ENCODE results near the gene SDK2.

DNA sequence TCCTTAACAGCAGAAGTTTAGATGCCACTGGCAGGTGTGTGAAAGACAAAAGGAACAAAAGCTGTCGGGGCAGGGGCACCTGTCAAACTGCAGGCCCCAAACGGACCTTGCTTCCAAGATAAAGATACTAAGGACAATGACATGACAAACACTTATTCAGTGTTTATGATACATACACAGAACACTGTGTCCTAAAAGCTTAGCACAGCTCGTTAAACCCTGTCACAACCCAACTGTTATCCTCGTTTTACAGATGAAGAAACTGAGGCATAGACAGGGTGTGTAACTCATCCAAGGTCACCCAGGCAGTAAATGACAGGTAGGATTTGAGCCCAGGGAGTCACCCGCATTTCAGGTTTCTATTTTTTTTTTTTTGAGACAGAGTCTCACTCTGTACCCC is 9.6 kb downstream of the SDK2 start:
- TF ChIP-seq FOXK2 (IDR thresholded peaks at IDR 0.05), result no peak
- no peak for TF ChIP-seq HDGF (IDR thresholded peaks at IDR 0.05; ENCODE audit: borderline replicate concordance)
- no peak for TF ChIP-seq SP1 (IDR thresholded peaks at IDR 0.05)
- TF ChIP-seq FOXM1 (IDR thresholded peaks at IDR 0.05; ENCODE audit: borderline replicate concordance), result no peak
- TF ChIP-seq, protein P1, sequence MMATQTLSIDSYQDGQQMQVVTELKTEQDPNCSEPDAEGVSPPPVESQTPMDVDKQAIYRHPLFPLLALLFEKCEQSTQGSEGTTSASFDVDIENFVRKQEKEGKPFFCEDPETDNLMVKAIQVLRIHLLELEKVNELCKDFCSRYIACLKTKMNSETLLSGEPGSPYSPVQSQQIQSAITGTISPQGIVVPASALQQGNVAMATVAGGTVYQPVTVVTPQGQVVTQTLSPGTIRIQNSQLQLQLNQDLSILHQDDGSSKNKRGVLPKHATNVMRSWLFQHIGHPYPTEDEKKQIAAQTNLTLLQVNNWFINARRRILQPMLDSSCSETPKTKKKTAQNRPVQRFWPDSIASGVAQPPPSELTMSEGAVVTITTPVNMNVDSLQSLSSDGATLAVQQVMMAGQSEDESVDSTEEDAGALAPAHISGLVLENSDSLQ (IDR thresholded peaks at IDR 0.05), result no peak
- TF ChIP-seq BHLHE40 (IDR thresholded peaks at IDR 0.05; ENCODE audit: borderline replicate concordance), result no peak
- TF ChIP-seq SUZ12 (IDR thresholded peaks at IDR 0.05), result no peak
- TF ChIP-seq TARDBP (IDR thresholded peaks at IDR 0.05), result no peak
- no peak for TF ChIP-seq CTBP1 (IDR thresholded peaks at IDR 0.05; ENCODE audit: borderline replicate concordance)
- no peak for TF ChIP-seq L3MBTL2 (conservative IDR thresholded peaks at IDR 0.05)
- TF ChIP-seq ZNF384 (IDR thresholded peaks at IDR 0.05), result no peak
